GM23248 (cell line): ENCODE results near the gene EIF4G2. TPM values are rescaled to one million over a fixed set of nuclear protein-coding genes. Genes with fewer than 3 reads are reported as not detected.
"Not testable (repeated sequence)": the region's sequence is repeated elsewhere in the genome, so short reads cannot be mapped to it uniquely, and the experiment has no call there.

Experiments used
- DNase-seq: peaks from one replicate; pipeline ENCODE4 v3.0.0-alpha.2; 2015
- H2AFZ ChIP-seq: fragments of 200-600 bp; sonication (generic); 2 replicates; pipeline ENCODE4 v1.6.1; 2016; ENCODE audit warnings: antibody characterized with exemption
- H3F3A ChIP-seq: fragments of 200-600 bp; sonication (generic); 2 replicates; pipeline ENCODE4 v1.6.1; 2016; ENCODE audit warnings: mild to moderate bottlenecking, antibody characterized with exemption, mixed run types; ENCODE audit not compliant: insufficient read depth
- H3K27ac ChIP-seq: fragments of 200-600 bp; sonication (generic); 2 replicates; pipeline ENCODE4 v1.5.1; 2016; ENCODE audit warnings: mild to moderate bottlenecking
- H3K27me3 ChIP-seq: fragments of 200-600 bp; sonication (generic); replicated peaks from 2 replicates; pipeline ENCODE4 v1.6.1; 2016; ENCODE audit warnings: mild to moderate bottlenecking; ENCODE audit not compliant: insufficient read depth
- H3K36me3 ChIP-seq: fragments of 200-600 bp; sonication (generic); 2 replicates; pipeline ENCODE4 v1.6.1; 2016; ENCODE audit warnings: low read depth, mild to moderate bottlenecking
- H3K4me1 ChIP-seq: fragments of 200-600 bp; sonication (generic); 2 replicates; pipeline ENCODE4 v1.6.1; 2016; ENCODE audit warnings: mild to moderate bottlenecking; ENCODE audit not compliant: insufficient read depth
- H3K4me2 ChIP-seq: fragments of 200-600 bp; sonication (generic); one replicate; pipeline ENCODE4 v1.6.1; 2016; ENCODE audit warnings: mild to moderate bottlenecking; ENCODE audit not compliant: unreplicated experiment
- H3K4me3 ChIP-seq: fragments of 200-600 bp; sonication (generic); 2 replicates; pipeline ENCODE4 v1.5.1; 2016; ENCODE audit warnings: mild to moderate bottlenecking
- H3K79me2 ChIP-seq: fragments of 200-600 bp; sonication (generic); 2 replicates; pipeline ENCODE4 v1.6.1; 2016; ENCODE audit warnings: mild to moderate bottlenecking; ENCODE audit not compliant: insufficient read depth
- H3K9ac ChIP-seq: fragments of 200-600 bp; sonication (generic); 2 replicates; pipeline ENCODE4 v1.6.1; 2016; ENCODE audit warnings: mild to moderate bottlenecking
- H3K9me2 ChIP-seq: fragments of 200-600 bp; sonication (generic); 2 replicates; pipeline ENCODE4 v1.6.1; 2016; ENCODE audit warnings: mixed run types, mild to moderate bottlenecking, moderate library complexity; ENCODE audit not compliant: insufficient read depth
- H3K9me3 ChIP-seq: fragments of 200-600 bp; sonication (generic); one replicate; pipeline ENCODE4 v1.6.1; 2017; ENCODE audit warnings: low read depth
- H4K20me1 ChIP-seq: fragments of 200-600 bp; sonication (generic); 2 replicates; pipeline ENCODE4 v1.6.0; 2016; ENCODE audit not compliant: insufficient read depth
- EZH2 ChIP-seq: fragments of 200-600 bp; sonication (generic); IDR thresholded peaks from 2 replicates; pipeline ENCODE4 v1.6.1; 2018; ENCODE audit warnings: antibody characterized with exemption, mild to moderate bottlenecking; ENCODE audit not compliant: insufficient read depth, poor library complexity, severe bottlenecking
- EZH2phosphoT487 ChIP-seq: fragments of 200-600 bp; sonication (generic); IDR thresholded peaks from 2 replicates; pipeline ENCODE4 v1.6.1; 2018; ENCODE audit warnings: antibody characterized with exemption, moderate library complexity, mild to moderate bottlenecking, low read depth; ENCODE audit not compliant: insufficient read depth
- WGBS, 2 experiments: methylation state at CpG; one replicate each; pipeline ENCODE4 v1.1.6; 2015 to 2017; ENCODE audit warnings: low lambda C conversion rate in 2 of 2, low coverage in 1 of 2; ENCODE audit errors: missing lambda C conversion rate in 2 of 2; 5-methylcytosine and 5-hydroxymethylcytosine counted together
- in situ Hi-C: fragments of 300-500 bp; cut with MboI; formaldehyde crosslinking; loops from 2 replicates; pipeline ENCODE4 v1.15.0; 2020
- polyA plus RNA-seq: library from polyadenylated mRNA; unstranded; fragments of >200 nt; fragmentation: Nextera tagmentation; extraction: Ambion mirVana; gene quantifications from 2 replicates; pipeline ENCODE4 v1.2.1, GENCODE V29; 2016
- total RNA-seq: library from RNA; depleted of rRNA; stranded (reverse); fragments of >200 nt; shearing (Covaris generic); gene quantifications from 2 replicates; pipeline ENCODE4 v1.2.3, GENCODE V29; 2014

The EIF4G2 gene
- total and polyA plus RNA-seq, 2 experiments from 2014 or later, result 673 to 882 TPM

GRCh38 chr11:10844356-10844755 lies 35.6 kb upstream of the EIF4G2 start:
- no peak overlapping the region for H2AFZ ChIP-seq
- TF ChIP-seq EZH2phosphoT487, result no peak
- no peak for TF ChIP-seq EZH2
- H3K36me3 ChIP-seq, result no peaks in the 10 kb centered on the region
- H3K4me2 ChIP-seq, result no peak overlapping the region
- peak; percentile 41 for DNase-seq
- H3K27me3 ChIP-seq, result no peaks in the 10 kb centered on the region
- H3K79me2 ChIP-seq, result no peaks in the 10 kb centered on the region
- 0 out of 2 replicates have a peak overlapping the region, but pooled peaks have one; percentile 3 for H3K27ac ChIP-seq
- in situ Hi-C loops, result no loop called here
- H3K4me3 ChIP-seq, result no peak overlapping the region
- H3K4me1 ChIP-seq, result peaks cover 21% of the 10 kb centered on the region
- H4K20me1 ChIP-seq, result no peaks in the 10 kb centered on the region
- H3K9me3 ChIP-seq, result no peaks in the 10 kb centered on the region
- no peak overlapping the region for H3K9ac ChIP-seq
- H3K9me2 ChIP-seq, result no peaks in the 10 kb centered on the region
- peaks cover 39% of the 10 kb centered on the region for H3F3A ChIP-seq

GRCh38 chr11:10838881-10839280 lies 30.2 kb upstream of the EIF4G2 start:
- H3K9me2 ChIP-seq, result no peaks in the 10 kb centered on the region
- H3K36me3 ChIP-seq, result no peaks in the 10 kb centered on the region
- H2AFZ ChIP-seq, result no peak overlapping the region
- H3K27ac ChIP-seq, result no peak overlapping the region
- H3K27me3 ChIP-seq, result no peaks in the 10 kb centered on the region
- no peak for DNase-seq
- no peaks in the 10 kb centered on the region for H3K9me3 ChIP-seq
- H3K79me2 ChIP-seq, result no peaks in the 10 kb centered on the region
- no peaks in the 10 kb centered on the region for H4K20me1 ChIP-seq
- H3K9ac ChIP-seq, result no peak overlapping the region
- no peaks in the 10 kb centered on the region for H3F3A ChIP-seq
- H3K4me3 ChIP-seq, result no peak overlapping the region
- no peak for TF ChIP-seq EZH2phosphoT487
- TF ChIP-seq EZH2, result no peak
- H3K4me1 ChIP-seq, result no peaks in the 10 kb centered on the region; the same call in 1 of the 2 replicates
- 52 to 55% methylated on average over 3 of the region's 3 CpGs for WGBS, 2 experiments
- in situ Hi-C loops, result no loop called here
- H3K4me2 ChIP-seq, result no peak overlapping the region

- Histone ChIP-seq H2AFZ (no peak overlapping the region), H3K27me3 (no peaks in the 10 kb centered on the region), H3K9me2 (no peaks in the 10 kb centered on the region), H3K9ac (no peak overlapping the region), H4K20me1 (no peaks in the 10 kb centered on the region), H3K4me1 (no peaks in the 10 kb centered on the region), H3K27ac (no peak overlapping the region), H3K4me2 (no peak overlapping the region), H3K36me3 (no peaks in the 10 kb centered on the region), H3K4me3 (no peak overlapping the region), H3F3A (no peaks in the 10 kb centered on the region), H3K79me2 (no peaks in the 10 kb centered on the region), H3K9me3 (no peaks in the 10 kb centered on the region)
- TF ChIP-seq EZH2phosphoT487, result no peak
- no peak for TF ChIP-seq EZH2
- DNase-seq, result no peak
- in situ Hi-C loops, result no loop called here
Measured at GRCh38 chr11:10838083-10838482, 29.4 kb upstream of the EIF4G2 start.

- H3K36me3 ChIP-seq, H3K9ac ChIP-seq, H3K4me3 ChIP-seq, H3K9me3 ChIP-seq, H3K9me2 ChIP-seq, H3K4me1 ChIP-seq, H3K79me2 ChIP-seq, DNase-seq, H3K27me3 ChIP-seq, H2AFZ ChIP-seq, H3K4me2 ChIP-seq, H4K20me1 ChIP-seq, H3F3A ChIP-seq, in situ Hi-C loops, H3K27ac ChIP-seq: not testable (repeated sequence)
- WGBS, 2 experiments, result 75 to 81% methylated on average over 4 of the region's 4 CpGs
Measured at GRCh38 chr11:10836884-10837283, 28.2 kb upstream of the EIF4G2 start.

- no peak overlapping the region for H3K9ac ChIP-seq
- 86 to 89% methylated on average over 4 of the region's 4 CpGs for WGBS, 2 experiments
- H3F3A ChIP-seq, result no peaks in the 10 kb centered on the region
- no peaks in the 10 kb centered on the region for H3K4me1 ChIP-seq
- no peak overlapping the region for H3K27ac ChIP-seq
- no peaks in the 10 kb centered on the region for H3K36me3 ChIP-seq
- H2AFZ ChIP-seq, result no peak overlapping the region
- H3K9me3 ChIP-seq, result no peaks in the 10 kb centered on the region
- DNase-seq, result no peak
- no peak overlapping the region for H3K4me3 ChIP-seq
- no peaks in the 10 kb centered on the region for H3K27me3 ChIP-seq
- TF ChIP-seq EZH2 (no peak), EZH2phosphoT487 (no peak)
- H4K20me1 ChIP-seq, result no peaks in the 10 kb centered on the region
- no peaks in the 10 kb centered on the region for H3K9me2 ChIP-seq
- H3K4me2 ChIP-seq, result no peak overlapping the region
- in situ Hi-C loops, result no loop called here
- no peaks in the 10 kb centered on the region for H3K79me2 ChIP-seq
Measured at GRCh38 chr11:10829139-10829538, 20.4 kb upstream of the EIF4G2 start.
